Ishikawa (cell line): Measurements from ENCODE around the gene AFF2.

Experiments used
- CEBPB ChIP-seq: IDR thresholded peaks from 2 replicates; pipeline ENCODE4 v1.6.1; 2012
- CREB1 ChIP-seq: IDR thresholded peaks from 2 replicates; pipeline ENCODE4 v1.6.1; 2012; ENCODE audit warnings: low read depth
- EGR1 ChIP-seq: IDR thresholded peaks from 2 replicates; pipeline ENCODE4 v1.6.1; 2012
- EP300 ChIP-seq: IDR thresholded peaks from 2 replicates; pipeline ENCODE4 v1.6.1; 2012; ENCODE audit warnings: borderline replicate concordance
- FOXM1 ChIP-seq: IDR thresholded peaks from 2 replicates; pipeline ENCODE4 v1.6.1; 2012; ENCODE audit warnings: low read depth, borderline replicate concordance
- MAX ChIP-seq: IDR thresholded peaks from 2 replicates; pipeline ENCODE4 v1.6.1; 2012
- NFIC ChIP-seq: IDR thresholded peaks from 2 replicates; pipeline ENCODE4 v1.6.1; 2012
- RAD21 ChIP-seq: IDR thresholded peaks from 2 replicates; pipeline ENCODE4 v1.6.1; 2012; ENCODE audit warnings: low read depth
- REST ChIP-seq: IDR thresholded peaks from 2 replicates; pipeline ENCODE4 v1.6.1; 2012; ENCODE audit warnings: low read depth, mild to moderate bottlenecking
- TAF1 ChIP-seq: IDR thresholded peaks from 2 replicates; pipeline ENCODE4 v1.6.1; 2012; ENCODE audit warnings: low read depth, mild to moderate bottlenecking
- TCF12 ChIP-seq: IDR thresholded peaks from 2 replicates; pipeline ENCODE4 v1.6.1; 2012; ENCODE audit warnings: low read depth
- TEAD4 ChIP-seq: IDR thresholded peaks from 2 replicates; pipeline ENCODE4 v1.6.1; 2012
- USF1 ChIP-seq: IDR thresholded peaks from 2 replicates; pipeline ENCODE4 v1.6.1; 2012
- YY1 ChIP-seq: IDR thresholded peaks from 2 replicates; pipeline ENCODE4 v1.6.1; 2012; ENCODE audit warnings: low read depth
- ZBTB7A ChIP-seq: IDR thresholded peaks from 2 replicates; pipeline ENCODE4 v1.6.1; 2012; ENCODE audit warnings: low read depth

AFF2 gene

GRCh38 chrX:148938348-148938747 is 437.9 kb downstream of the AFF2 start:
- TF ChIP-seq CREB1 (no peak), YY1 (no peak), TAF1 (no peak), TCF12 (no peak), CEBPB (no peak), EP300 (no peak), TEAD4 (no peak), USF1 (no peak), EGR1 (no peak), REST (no peak), RAD21 (no peak), ZBTB7A (no peak), FOXM1 (no peak), NFIC (no peak), MAX (no peak)

GRCh38 chrX:148940411-148940996 is 440.1 kb downstream of the AFF2 start:
- TF ChIP-seq RAD21 (no peak), USF1 (no peak), CEBPB (no peak), EP300 (no peak), NFIC (no peak), REST (no peak), EGR1 (no peak), TCF12 (no peak), CREB1 (no peak), MAX (no peak), ZBTB7A (no peak), FOXM1 (no peak)

GRCh38 chrX:148942754-148943153 is 442.3 kb downstream of the AFF2 start:
- TF ChIP-seq ZBTB7A (no peak), TAF1 (no peak), NFIC (no peak), TEAD4 (no peak), USF1 (no peak), RAD21 (no peak), REST (no peak), TCF12 (no peak), YY1 (no peak), EP300 (no peak), MAX (no peak), EGR1 (no peak), FOXM1 (no peak), CEBPB (no peak), CREB1 (no peak)
